Measurements from ENCODE around the gene CENPU. TPM values are rescaled to one million over a fixed set of nuclear protein-coding genes. Genes with fewer than 3 reads are reported as not detected.

Gene CENPU
- total and polyA plus RNA-seq, 2 of the 8 experiments (the other 6 are each of a cell fraction or from before 2014, with no cell fraction given), result 32.1 to 122 TPM

GRCh38 chr4:184757810-184758209 is 23.9 kb upstream of the CENPU start:
- ChIA-PET CTCF (ENCODE audit: partially characterized antibody) (interaction anchor here (0.6 to 1.1 kb wide), 2 partner anchors 215 to 1264 kb away, joined by 3 read pairs; no protein-coding TSS in a partner anchor), POLR2A (ENCODE audit: partially characterized antibody) (no interaction called here)

More at GRCh38 chr4:184757810-184758209, 23.9 kb upstream of the CENPU start:
- Histone ChIP-seq H2BK5ac (ENCODE audit: low read depth, low read length) (no peak overlapping the region), H3K36me3 (ENCODE audit: control insufficient read depth in 2 of 4, insufficient read depth in 4 of 4, low read length in 3 of 4) (no peaks in the 10 kb centered on the region), H2BK15ac (ENCODE audit: low read length) (no peak overlapping the region), H4K5ac (ENCODE audit: insufficient read length, low read depth, low read length) (no peak overlapping the region), H3K4me2 (ENCODE audit: insufficient read depth in 1 of 2, low read depth in 2 of 2, low read length in 2 of 2) (no peak overlapping the region), H4K20me1 (replicated peaks in 1 of 2; ENCODE audit: control insufficient read depth in 1 of 2, insufficient read depth in 2 of 2, low read length in 2 of 2) (no peaks in the 10 kb centered on the region), H3K18ac (ENCODE audit: extremely low read depth, low read length) (no peak overlapping the region), H3K23ac (ENCODE audit: insufficient read length) (no peak overlapping the region), H3K79me2 (ENCODE audit: control insufficient read depth in 1 of 2, insufficient read depth in 2 of 2, low read length in 2 of 2) (no peaks in the 10 kb centered on the region), H2AK5ac (ENCODE audit: low read depth, low read length) (no peak overlapping the region), H3K79me1 (ENCODE audit: low read depth, low read length) (no peaks in the 10 kb centered on the region), H3K9ac (replicated peaks in 1 of 4; ENCODE audit: extremely low read depth in 1 of 4, low read depth in 3 of 4, low read length in 3 of 4) (no peak overlapping the region), H3K23me2 (ENCODE audit: low read depth, low read length) (no peaks in the 10 kb centered on the region), H3K4ac (replicated peaks; ENCODE audit: insufficient read length, low read depth, low read length) (no peak overlapping the region), H3K14ac (ENCODE audit: insufficient read length) (no peak overlapping the region), H3K27me3 (replicated peaks in 1 of 4; ENCODE audit: control insufficient read depth in 3 of 4, extremely low read depth in 1 of 4, insufficient read depth in 3 of 4, low read length in 3 of 4) (no peaks in the 10 kb centered on the region), H2BK20ac (ENCODE audit: low read length) (no peak overlapping the region), H4K8ac (ENCODE audit: extremely low read depth, insufficient read depth, low read length) (no peak overlapping the region), H2BK12ac (ENCODE audit: low read depth, low read length) (no peak overlapping the region), H3K9me3 (ENCODE audit: insufficient read depth in 2 of 2, low read depth in 1 of 2, low read length in 1 of 2) (no peaks in the 10 kb centered on the region), H2BK120ac (replicated peaks; ENCODE audit: low read depth, low read length) (no peak overlapping the region), H3K4me3 (ENCODE audit: extremely low read depth in 1 of 4, insufficient read depth in 2 of 4, low read depth in 3 of 4, low read length in 4 of 4) (no peak overlapping the region), H3K4me1 (replicated peaks in 1 of 4; ENCODE audit: control insufficient read depth in 3 of 4, insufficient read depth in 4 of 4, low read length in 3 of 4) (no peaks in the 10 kb centered on the region), H2AFZ (ENCODE audit: low read length) (no peak overlapping the region), H3K27ac (ENCODE audit: low read depth, low read length) (no peak overlapping the region), H4K91ac (replicated peaks; ENCODE audit: insufficient read length, low read length) (no peak overlapping the region), H3K56ac (replicated peaks; ENCODE audit: insufficient read length, low read depth, low read length) (no peak overlapping the region)
- FAIRE-seq, result no peak
- TF ChIP-seq TAF1 (IDR thresholded peaks at IDR 0.05; ENCODE audit: low read depth, low read length) (no peak), SUZ12 (IDR thresholded peaks at IDR 0.05; ENCODE audit: low read length) (no peak), CEBPB (IDR thresholded peaks at IDR 0.05; ENCODE audit: low read depth, low read length) (no peak), SAP30 (IDR thresholded peaks at IDR 0.05; ENCODE audit: insufficient read depth, insufficient replicate concordance, low read length) (no peak)
- 86% methylated on average over 2 of the region's 2 CpGs; no CpG with 5 or more reads in 1 of the 2 experiments for WGBS, 2 experiments (ENCODE audit: extremely low coverage in 1 of 2, insufficient coverage in 1 of 2, insufficient read length in 1 of 2, insufficient replicate concordance in 2 of 2, low coverage in 1 of 2, low lambda C conversion rate in 2 of 2, missing lambda C conversion rate in 1 of 2)
- no peak for DNase-seq (ENCODE audit: low read depth in 1 of 2, low spot score in 2 of 2)

Data from H1 (cell line).